GM20000 (cell line): ENCODE data around the gene MTRF1L.

Experiments
- DNase-seq: peaks from one replicate; pipeline ENCODE4 v3.0.0; 2012; ENCODE audit warnings: low spot score
- TF ChIP-seq, protein P1 (sequence below): IDR thresholded peaks from 2 replicates; pipeline ENCODE4 v1.5.1; 2012; ENCODE audit warnings: mild to moderate bottlenecking, control low read depth; ENCODE audit errors: extremely low read depth, missing control alignments

Gene MTRF1L, protein sequence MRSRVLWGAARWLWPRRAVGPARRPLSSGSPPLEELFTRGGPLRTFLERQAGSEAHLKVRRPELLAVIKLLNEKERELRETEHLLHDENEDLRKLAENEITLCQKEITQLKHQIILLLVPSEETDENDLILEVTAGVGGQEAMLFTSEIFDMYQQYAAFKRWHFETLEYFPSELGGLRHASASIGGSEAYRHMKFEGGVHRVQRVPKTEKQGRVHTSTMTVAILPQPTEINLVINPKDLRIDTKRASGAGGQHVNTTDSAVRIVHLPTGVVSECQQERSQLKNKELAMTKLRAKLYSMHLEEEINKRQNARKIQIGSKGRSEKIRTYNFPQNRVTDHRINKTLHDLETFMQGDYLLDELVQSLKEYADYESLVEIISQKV

DNA sequence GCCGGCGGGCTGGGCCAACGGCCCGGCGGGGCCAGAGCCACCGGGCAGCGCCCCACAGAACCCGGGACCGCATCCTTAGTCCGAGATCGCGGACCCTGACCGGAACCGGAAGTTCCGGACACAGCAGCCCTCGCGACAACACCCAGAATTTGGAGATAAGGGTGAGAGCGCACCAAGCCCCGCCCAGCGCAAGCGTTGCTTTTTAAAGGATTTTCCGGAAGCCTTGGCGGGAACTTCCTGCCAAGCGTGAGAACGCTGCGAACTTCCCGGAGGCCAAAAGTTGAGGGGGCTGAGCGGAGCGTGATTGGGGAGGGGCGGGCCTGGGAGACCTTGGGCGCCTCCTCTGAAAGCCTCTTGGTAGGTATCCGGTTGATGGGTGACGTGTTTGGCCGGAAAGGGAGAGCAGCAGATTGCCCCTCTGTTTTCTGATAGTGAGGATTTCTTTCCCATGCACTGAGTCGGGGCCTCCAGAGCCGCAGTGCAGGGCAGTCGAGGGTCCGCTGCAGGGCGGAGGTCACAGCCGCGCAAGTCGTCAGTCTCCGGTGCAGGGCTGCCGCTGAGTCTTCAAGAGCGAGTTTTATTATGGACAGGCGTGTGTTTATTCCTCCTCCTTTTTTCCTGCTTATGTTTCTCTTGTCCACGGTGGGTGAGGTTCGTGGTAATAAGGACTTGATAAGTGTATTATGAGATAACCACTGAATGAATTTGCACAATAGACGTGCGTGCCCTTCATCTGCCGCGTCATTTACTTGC, at the start of gene MTRF1L:
Gene MTRF1L, minus strand, starts transcription at position 97 of the 753 bp plus-strand sequence. Its CDS starts 24 bp downstream, at position 73.
- DNase-seq = peak; percentile 91
- TF ChIP-seq, protein P1, sequence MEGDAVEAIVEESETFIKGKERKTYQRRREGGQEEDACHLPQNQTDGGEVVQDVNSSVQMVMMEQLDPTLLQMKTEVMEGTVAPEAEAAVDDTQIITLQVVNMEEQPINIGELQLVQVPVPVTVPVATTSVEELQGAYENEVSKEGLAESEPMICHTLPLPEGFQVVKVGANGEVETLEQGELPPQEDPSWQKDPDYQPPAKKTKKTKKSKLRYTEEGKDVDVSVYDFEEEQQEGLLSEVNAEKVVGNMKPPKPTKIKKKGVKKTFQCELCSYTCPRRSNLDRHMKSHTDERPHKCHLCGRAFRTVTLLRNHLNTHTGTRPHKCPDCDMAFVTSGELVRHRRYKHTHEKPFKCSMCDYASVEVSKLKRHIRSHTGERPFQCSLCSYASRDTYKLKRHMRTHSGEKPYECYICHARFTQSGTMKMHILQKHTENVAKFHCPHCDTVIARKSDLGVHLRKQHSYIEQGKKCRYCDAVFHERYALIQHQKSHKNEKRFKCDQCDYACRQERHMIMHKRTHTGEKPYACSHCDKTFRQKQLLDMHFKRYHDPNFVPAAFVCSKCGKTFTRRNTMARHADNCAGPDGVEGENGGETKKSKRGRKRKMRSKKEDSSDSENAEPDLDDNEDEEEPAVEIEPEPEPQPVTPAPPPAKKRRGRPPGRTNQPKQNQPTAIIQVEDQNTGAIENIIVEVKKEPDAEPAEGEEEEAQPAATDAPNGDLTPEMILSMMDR = no peak

DNA sequence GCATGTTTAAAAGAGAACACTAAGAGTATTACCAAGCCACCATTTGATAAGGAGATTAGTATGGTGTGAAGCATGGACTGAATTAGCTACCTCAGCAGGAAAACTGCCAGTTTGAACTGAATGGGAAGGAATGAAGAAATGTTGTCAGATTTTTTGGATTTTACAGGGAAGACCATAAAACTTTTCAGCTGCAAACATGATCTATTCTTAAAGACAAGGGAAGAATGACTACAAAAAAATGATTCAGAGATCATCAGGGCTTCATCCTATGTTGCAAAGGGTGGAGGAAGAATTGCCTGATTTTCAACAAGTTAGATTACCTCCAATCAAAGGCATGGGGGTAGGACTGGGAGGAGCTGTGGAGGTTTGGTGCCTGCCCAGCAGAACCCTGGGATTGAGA, 49.3 kb upstream of the MTRF1L start:
- DNase-seq = no peak
- TF ChIP-seq, protein P1 = no peak

DNA sequence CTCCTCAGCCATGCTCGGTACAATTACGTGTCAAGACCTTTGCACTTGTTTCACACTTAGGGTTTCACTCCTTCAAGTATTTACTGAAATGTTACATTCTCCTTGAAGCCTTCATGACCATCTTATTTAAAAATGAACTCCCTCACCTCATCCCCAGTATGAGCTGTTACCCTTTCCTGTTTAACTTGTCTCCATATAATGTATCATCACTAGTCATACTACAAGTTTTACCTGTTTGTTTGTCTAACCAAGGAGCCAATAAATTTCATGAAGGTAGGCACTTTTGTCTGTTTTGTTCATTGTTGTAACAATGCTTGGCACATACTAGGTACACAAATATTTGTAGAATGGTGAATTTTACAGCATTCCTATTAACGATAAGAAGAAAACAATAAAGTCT, 46.1 kb upstream of the MTRF1L start:
- no peak for DNase-seq
- TF ChIP-seq, protein P1 = no peak

DNA sequence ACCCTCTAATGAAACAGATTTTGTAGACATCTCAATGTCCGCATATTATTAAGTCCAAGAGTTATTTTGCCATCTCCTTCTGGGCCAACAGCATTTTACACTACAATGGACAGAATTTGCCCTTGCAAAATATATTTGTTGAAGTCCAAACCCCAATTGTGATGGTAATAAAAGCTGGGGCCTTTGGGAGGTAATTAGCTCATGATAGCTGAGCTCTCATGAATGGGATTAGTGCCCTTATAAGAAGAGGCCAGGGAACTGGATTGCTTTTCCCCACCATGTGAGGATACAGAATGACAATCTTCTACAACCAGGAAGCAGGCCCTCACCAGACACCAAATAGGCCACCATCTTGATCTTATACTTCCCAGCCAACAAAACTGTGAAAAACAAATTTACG, 44.9 kb upstream of the MTRF1L start:
- DNase-seq = no peak
- TF ChIP-seq, protein P1 = no peak

DNA sequence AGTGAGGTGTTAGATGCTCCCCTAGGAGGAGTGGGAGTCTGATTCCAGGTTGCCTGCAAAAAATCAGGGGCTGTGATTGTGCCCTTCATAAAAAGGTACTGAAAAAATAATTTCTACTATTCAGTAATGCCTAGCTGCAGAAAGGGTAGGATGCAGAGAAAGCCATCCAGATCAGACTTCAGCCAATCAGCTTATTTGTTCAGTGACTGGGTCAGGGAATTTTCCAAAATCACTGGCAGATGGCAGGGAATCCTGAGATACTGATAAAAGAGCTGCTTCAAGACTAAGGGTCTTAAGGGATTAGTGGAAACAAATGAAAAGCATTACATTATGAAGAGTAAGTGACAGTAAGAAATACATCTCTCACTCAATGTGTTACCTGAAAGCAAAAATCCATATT, 42.8 kb upstream of the MTRF1L start:
- DNase-seq = no peak
- TF ChIP-seq, protein P1 = no peak

DNA sequence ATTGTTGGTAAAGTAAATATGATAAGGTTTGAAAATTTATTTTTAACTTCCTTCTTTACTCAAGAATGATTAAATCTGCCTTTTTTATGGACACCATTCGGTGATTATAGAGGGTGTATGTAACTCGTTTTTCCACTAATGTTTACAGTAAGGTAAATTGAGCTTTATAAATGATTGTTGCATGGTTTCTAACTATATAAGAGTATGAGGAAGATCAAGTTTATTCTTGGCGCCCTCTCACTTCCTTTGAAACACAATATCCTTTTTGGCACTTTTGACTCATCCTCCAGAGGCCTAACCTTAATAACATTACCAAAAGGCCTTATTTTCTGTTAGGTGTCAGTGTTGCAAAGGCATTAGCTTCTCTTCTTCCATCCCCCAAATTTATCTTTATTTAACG, 41.8 kb upstream of the MTRF1L start:
- DNase-seq = no peak
- TF ChIP-seq, protein P1 = no peak

DNA sequence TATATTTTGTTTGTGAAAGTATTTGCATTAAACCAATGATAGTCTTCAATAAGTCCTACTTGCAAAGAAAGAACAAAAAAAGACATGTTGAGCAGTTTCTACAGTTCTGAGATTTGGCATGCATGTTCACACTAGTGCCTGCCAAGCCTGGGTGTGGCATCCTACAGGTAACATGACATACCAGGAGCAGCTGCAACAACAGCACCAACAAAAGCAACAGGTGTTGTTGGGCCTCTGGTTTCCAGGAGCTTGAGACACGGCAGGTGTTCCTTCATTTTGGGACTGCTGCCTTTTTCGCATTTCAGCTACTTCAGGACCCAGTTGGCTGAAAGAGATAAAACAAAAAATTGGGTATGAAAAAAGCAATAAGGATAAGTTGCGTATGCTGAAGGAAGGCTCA, 41.2 kb upstream of the MTRF1L start:
- DNase-seq = no peak
- TF ChIP-seq, protein P1 = no peak
